GM19240 (cell line): ENCODE measurements around the gene CFAP299.

Experiments
- DNase-seq: peaks from one replicate; pipeline ENCODE4 v3.0.0; 2011; ENCODE audit warnings: low spot score; ENCODE audit not compliant: insufficient read length

CFAP299 gene

DNA sequence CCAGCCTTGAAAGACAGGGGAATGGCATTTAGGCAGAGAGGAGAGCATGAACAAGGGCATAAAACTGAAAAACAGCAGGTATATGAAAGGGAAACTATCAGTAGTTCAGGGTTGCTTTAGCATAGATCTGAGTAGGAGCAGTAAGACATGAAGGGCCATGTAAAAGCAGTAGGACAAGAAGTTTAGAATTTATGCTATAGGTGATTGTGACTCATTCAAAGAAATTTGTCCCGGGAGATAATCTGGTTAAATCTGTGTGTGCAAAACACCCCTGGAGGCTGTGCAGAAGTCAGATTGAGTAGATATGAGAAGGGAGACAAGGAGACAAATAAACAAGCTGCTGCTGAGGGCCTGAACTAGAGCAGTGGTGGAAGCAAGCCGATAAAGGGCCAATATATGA, 585.9 kb downstream of the CFAP299 start:
- DNase-seq = no peak

DNA sequence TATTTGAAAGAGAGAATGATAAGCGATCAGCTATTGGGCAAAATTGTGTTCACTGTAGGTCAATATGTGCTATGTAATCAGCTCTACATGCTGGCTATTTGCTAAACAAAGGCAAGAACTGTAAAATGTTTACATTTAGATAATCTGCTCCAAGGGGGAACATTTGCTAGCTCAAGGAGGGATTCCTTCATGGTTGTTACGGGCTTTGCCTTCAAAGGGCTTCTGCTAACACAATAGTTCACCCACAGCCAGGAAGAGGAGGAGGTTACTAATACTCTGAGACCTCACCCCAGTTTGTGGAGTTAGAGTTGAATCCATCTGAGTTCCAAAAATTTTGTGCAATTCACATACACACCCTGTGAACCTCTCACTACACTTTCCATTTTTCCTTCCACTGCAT, 587.4 kb downstream of the CFAP299 start:
- DNase-seq = no peak

DNA sequence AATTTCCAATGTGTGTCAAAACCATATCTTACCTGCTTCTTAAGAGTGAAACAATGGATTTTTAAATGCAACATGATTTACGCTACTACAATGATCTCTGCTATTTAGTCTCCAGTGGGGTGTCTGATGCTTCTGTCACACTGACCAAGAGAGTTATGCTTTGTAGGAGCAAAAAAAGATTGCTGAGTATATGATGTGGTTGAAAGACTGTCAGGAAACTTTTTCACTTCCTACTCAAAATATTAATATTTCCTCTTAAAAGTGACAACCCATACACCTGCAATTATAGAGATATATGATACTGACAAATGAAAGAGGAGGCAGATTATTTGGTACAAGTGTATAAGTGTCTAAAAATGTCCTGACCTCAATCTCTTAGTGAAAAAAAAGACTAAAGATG, 589.8 kb downstream of the CFAP299 start:
- no peak for DNase-seq

DNA sequence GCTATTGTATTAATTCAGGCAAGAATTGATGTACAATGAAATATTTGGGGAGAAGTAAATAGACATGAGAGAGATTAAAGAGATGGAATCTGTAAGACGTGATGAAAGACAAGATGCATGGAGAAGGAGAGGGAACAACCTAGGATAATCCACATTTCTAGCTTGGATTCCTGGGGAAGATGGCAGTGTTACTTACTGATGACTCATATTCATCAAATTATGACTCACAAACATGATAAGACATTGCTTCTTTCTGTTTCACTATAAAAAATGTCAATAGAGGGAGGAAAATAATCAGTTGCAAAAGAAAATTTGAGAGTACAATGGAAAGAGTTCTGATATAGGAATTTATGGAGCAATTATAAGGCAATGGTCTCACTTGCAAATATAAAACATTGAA, 590.9 kb downstream of the CFAP299 start:
- DNase-seq = no peak

DNA sequence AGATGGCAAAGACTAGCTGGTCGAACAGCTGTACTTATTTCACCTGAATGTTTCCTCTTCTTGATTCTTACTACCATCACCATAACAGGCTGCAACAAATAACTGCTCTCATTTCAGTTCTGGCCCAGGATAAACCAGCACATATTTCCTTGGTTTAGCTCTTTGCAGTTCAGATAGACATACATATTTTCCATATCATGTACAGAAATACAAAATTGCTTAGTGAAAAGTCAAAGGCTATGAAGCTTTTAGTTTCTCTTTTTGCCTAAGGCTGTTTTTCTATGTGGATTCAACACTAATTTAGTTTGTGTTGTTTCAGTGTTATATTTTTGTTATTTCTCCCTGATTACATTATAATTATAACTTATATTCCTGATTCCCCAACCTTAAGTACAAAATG, 591.4 kb downstream of the CFAP299 start:
- DNase-seq = no peak

DNA sequence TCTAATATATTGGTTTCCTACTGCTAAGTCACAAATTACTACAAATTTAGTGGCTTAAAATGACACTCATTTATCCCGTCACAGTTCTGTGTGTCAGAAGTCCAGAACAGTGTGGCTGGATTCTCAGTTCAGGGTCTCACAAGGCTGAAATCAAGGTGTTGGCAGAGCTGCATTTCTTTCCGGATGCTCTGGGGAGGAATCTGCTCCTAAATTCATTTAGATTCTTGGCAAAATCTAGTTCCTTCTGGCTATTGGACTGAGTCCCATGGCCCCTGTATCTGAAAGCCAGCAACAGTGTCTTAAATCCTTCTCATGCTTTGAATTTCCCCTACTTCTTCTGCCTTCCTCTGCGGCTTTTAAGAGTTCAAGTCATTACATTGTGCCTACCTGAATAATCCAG, 591.9 kb downstream of the CFAP299 start:
- DNase-seq = no peak

DNA sequence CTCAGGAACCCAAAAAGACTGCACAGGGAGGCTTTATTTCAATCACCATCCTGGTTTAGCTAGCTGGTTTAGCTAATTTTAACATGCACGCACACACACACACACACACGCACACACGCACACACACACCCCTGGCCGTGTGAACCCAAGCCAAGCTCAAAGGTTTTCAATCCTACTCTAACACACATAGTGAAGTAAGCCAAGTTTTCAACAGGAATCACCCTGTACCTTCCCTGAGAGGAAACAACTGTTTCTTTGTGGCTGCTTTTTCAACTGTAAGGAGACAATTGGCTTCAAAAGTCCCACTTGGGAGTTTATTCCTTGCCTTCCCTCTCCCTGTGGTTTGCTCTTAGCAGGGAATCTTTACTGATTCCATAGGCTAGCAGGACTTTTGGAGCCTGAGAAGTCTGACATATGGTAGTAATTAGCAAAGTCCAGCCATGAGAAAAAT, 596.1 kb downstream of the CFAP299 start:
- DNase-seq = no peak

DNA sequence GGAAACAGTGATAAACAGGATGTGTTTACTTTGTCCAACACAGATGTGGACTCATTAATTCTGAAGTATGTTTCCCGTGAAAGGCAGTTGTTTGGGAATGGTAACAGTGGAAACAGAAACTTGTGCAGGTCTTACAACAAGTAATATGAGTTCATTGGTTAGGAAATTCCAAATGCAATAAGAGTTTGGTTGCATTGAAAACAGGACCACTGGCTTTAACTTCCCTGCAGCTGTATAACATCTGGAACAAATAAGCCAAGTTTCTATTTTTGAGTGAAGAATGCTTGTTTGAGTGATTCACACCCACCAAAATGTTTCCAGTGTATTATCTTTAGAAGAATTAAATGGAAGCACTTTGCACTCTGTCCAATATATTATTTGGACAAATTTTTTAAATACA, 612.6 kb downstream of the CFAP299 start:
- DNase-seq = no peak

DNA sequence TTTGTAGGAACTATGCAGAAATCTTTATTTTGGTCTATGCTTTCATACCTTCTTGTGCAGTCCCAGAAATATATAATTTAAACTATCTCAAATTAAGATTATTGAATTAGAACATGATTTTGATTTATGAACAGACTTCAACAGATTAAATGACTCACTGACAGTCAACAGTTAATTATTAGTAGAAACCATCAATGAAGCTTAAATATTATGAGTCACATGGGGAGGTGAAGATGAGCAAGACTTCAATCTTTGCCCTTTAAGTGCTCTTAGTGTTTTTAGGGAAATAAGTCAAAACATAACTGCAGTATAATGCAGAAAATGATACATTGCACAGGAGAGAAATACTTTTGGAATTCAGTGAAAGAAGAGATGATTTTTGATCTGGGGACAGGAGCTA, 613.5 kb downstream of the CFAP299 start:
- no peak for DNase-seq

DNA sequence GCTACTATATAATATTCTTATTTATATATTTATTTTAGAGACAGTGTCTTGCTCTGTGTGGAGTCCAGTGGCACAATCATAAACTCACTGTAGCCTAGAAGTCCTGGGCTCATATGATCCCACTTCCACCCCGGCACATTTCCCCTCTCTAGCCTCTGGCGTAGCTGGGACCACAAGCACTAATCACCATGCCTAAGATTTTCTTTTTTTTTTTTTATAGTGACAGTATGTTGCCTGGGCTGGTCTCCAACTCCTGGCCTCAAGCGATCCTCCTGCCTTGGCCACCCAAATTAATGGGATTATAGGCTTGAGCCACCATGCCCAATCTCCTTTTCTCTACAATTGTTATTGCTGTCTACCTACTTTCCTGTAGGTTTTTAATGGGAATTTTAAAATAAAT, 620.9 kb downstream of the CFAP299 start:
- no peak for DNase-seq

DNA sequence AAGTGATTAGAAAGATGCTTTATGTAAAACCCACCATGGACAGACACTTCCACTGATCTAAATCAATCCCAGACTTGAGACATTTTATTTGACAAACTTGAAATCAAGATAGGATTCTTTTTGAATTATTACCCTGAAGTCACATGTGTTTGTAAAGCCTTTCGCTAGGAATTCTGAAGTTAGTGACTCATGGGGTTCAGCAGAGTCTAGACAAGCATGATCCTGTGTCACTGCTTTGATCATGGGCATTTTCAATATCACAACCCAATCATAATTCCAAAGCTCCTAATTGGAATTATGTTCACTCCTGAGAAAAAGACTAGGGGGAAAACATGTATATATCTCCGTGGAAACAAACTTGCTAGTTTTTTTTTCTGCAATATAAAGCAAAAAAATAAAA, 627.5 kb downstream of the CFAP299 start:
- no peak for DNase-seq

DNA sequence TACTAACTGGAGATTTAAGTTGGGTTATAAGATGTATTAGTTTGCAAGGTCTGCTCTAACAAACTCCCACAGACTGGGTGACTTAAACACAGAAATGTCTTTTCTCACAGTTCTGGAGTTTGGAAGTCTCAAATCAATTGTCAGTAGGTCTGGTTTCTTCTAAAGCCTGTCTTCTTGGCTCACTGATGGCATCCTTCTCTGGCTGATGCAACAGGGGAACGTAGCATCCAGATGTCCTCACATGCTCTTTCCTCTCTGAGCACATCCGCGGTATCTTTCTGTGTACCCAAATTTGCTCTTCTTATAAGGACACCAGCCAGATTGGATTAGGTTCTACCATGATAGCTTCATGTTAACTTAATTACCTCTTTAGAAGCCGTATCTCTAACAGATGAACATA, 631.8 kb downstream of the CFAP299 start:
- no peak for DNase-seq

DNA sequence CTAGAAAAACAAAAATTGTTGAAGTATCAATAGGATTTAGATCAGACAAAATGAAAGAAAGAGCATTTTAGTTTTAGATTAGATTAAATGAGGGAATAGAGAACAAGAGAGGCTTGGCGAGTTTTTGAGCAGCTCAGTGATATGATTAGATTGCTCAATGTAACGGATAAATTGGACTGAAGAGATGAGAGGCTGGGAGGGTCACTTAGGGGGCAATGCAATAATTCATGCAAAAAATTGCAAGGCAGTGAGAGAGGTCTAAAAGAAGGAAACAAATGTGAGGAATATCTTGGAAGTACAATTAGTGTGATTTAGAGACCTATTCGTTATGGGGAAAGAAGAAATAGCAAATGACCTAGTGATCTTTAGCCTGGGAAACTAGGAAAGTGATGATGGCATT, 644.7 kb downstream of the CFAP299 start:
- no peak for DNase-seq

DNA sequence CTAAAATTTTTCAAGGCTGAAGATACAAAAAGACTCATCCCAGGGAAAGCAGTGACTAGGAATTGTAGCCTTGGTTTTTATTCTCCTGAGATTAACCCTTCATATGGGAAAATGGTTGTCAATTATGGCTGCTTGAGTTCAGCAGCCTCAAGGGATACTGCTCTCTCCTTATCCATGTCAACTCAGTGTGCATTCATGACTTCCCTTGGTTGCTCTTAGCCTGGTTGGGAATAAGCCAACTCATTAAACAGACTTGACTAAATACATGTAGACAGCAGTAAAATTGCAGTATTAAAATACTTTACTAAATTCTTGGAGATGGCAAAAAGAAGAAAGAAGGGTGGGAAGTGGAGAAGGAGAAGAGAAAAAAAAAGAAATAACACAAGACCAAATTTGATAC, 650.5 kb downstream of the CFAP299 start:
- DNase-seq = no peak

DNA sequence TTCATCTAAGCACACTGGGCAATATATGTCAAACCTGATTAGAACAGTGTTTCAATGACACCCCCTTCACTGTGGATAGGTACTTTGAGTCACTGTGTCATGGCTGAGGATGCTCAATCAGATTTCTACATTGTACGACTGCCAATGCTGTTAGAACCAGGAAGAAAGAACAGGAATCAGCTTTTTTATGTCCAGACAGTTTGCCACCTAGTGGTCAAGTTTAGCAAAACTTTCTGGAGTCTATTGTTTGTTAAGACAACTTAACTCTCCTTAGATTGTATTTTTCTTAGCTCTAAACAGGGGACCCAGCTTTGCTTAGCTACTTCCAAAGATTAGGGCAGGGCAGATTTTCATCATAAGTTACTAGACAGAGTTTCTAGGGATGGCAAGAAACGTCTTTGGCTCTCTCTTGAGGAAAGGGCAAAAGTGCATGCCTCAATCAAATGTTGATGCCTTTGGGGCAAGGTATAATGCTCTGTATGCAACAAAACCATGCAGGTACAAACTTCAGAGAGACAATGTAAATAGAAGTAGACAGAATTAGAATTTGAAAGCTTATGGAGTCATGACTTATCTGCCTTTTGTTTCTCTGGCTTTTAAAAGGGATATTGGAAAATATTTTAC, 654.5 kb downstream of the CFAP299 start:
- no peak for DNase-seq

DNA sequence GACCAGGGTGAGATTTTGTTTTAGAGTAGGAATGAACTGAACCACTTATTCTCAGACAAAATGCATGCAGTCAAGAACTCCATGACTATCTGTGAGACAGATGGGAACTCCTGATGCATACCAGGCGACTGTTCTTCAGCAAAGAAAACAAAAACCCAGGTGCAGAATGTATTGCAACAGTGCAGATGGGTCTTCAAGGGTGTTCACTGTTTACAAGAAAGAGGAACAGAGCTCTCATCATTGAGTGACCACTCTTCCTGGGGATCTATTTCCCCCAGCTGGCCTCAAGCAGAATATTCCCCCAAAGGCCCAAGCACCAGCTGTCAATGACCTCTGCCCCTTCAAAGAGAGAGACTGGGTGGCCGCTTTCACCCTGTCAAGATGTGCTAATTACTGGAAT, 655.3 kb downstream of the CFAP299 start:
- DNase-seq = no peak

DNA sequence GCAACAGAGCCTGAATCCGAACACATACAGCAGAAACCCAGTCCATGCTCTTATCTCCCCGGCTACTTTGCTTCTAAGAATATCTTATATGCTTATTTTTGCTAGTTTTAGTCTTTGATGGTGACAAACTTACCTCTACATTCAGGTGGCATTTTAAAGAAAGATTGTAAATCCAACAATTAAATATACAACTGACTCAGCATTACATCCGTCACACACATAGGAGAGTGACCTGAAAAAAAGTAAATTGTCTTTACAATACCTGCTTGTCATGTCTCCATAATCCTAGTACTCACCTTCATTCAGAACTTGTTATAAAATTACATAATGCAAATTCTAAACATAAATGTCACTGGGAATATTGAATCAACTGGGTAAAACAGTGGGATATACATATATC, 664.4 kb downstream of the CFAP299 start:
- no peak for DNase-seq

DNA sequence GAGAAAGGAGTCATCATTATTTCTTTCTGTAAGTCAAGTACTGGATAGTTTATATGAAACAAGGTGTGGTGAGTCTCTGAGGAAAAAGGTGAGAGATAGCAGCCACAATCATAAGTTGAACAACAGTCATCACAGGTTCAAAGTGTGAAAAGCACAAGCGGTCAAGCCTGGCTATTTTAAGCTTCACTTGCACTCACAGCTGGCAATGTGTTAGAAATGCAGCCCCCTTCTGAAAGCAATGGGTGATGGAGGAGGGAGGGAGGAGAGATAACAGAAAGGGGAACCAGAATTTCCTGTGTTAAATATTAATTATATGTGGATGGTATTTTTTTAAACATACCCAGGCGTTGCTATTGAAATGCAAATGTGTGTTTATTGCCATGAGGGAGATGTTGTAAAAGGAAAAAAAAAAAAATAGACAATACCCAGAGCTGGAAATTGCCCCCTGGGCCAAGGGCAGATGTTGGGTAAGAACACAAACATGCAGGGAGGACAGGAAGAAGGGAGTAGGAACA, 668.1 kb downstream of the CFAP299 start:
- DNase-seq = no peak

DNA sequence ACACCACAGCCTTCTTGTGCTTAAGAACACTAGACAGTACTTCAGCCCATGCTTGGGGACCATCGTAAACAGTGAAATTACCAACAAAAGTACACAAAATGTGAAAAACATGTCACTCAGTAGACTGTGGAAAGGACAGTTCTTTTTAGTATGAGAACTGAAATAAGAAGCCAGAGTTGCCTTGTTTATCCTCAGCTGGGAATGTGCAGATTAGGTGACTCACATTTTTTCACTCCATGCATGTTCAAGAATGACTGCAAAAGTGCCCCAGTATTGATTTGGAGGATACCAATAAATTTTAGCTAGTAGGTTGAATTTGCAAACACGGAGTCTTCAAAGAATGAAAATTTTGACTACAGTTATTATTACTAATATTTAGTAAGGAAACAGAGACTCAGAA, 671.9 kb downstream of the CFAP299 start:
- no peak for DNase-seq
